MCF 10A (cell line): Measurements from ENCODE around the gene TBC1D2B. TPM values are rescaled to one million over a fixed set of nuclear protein-coding genes. Genes with fewer than 3 reads are reported as not detected.
"Not testable (repeated sequence)": the region's sequence is repeated elsewhere in the genome, so short reads cannot be mapped to it uniquely, and the experiment has no call there.

Experiments
- BruUV-seq: library from RNA; stranded (reverse); fragments of 400-500 nt; replicated peaks from 2 replicates; lab custom pipeline; 2021; lab: Mats Ljungman, UMichigan
- CTCF ChIA-PET: fragments of 300-600 bp; sonication (Branson Sonifier 250); formaldehyde crosslinking; extraction: SDS; loops from one replicate; lab custom pipeline; 2021; ENCODE audit warnings: antibody characterized with exemption, inconsistent platforms; lab: Yijun Ruan, JAX
- POLR2A ChIA-PET: fragments of 300-600, 350-650 bp; sonication (Branson Sonifier 250); formaldehyde crosslinking; extraction: SDS; loops from one replicate; lab custom pipeline; 2020; ENCODE audit warnings: antibody characterized with exemption, inconsistent platforms; lab: Yijun Ruan, JAX
- DNase-seq: peaks from one replicate; pipeline ENCODE4 v3.0.0-alpha.2; 2018; ENCODE audit not compliant: unreplicated experiment
- H3K27ac Mint-ChIP-seq: one replicate; pipeline ENCODE4 v1.8.0; 2022; ENCODE audit warnings: mild to moderate bottlenecking, low read depth, mixed read lengths; ENCODE audit not compliant: unreplicated experiment
- H3K27me3 Mint-ChIP-seq: one replicate; pipeline ENCODE4 v1.8.0; 2022; ENCODE audit warnings: mixed read lengths; ENCODE audit not compliant: insufficient read depth, unreplicated experiment
- H3K36me3 Mint-ChIP-seq: one replicate; pipeline ENCODE4 v1.8.0; 2022; ENCODE audit warnings: mild to moderate bottlenecking, moderate library complexity, mixed read lengths; ENCODE audit not compliant: insufficient read depth, unreplicated experiment
- H3K4me1 Mint-ChIP-seq: one replicate; pipeline ENCODE4 v1.8.0; 2022; ENCODE audit warnings: mixed read lengths; ENCODE audit not compliant: insufficient read depth, unreplicated experiment
- H3K4me3 Mint-ChIP-seq: one replicate; pipeline ENCODE4 v1.8.0; 2022; ENCODE audit warnings: mild to moderate bottlenecking, moderate library complexity, mixed read lengths; ENCODE audit not compliant: unreplicated experiment
- H3K9me3 Mint-ChIP-seq: one replicate; pipeline ENCODE4 v1.8.0; 2022; ENCODE audit warnings: mixed read lengths; ENCODE audit not compliant: unreplicated experiment
- intact Hi-C: fragments of 100-400 bp; cut with micrococcal nuclease; formaldehyde crosslinking; loops from 2 replicates; pipeline ENCODE4 v1.14.1; 2022
- total RNA-seq: library from RNA; stranded (reverse); gene quantifications from 2 replicates; pipeline ENCODE4 v1.2.3, GENCODE V29; 2022
- TF ChIP-seq, protein P1 (sequence below): fragments of 200-600 bp; IDR thresholded peaks from one replicate; pipeline ENCODE4 v1.8.0; 2022; ENCODE audit warnings: antibody characterized with exemption, mild to moderate bottlenecking; ENCODE audit not compliant: unreplicated experiment

The TBC1D2B gene
- total RNA-seq, 1 experiment from 2014 or later, result 21.2 TPM

DNA sequence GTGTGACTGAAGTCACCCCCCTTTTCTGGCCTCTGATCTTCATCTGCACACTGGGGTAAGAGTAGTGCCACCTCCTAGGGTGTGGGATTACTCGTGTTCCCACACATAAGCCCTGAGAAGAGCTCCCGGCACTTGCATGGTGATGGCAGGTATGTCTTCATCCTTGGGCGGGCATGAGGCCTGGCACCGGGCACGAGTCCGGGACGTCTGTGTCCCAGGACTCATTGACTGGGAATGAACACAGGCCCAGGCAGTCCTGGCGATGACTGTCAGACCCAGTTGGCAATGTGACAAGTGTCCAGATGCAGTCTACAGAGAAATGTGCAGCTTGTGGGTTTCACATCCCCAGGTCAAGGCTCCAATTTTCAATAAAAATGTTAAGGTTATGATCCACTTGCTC, 78.9 kb downstream of the TBC1D2B start:
- TF ChIP-seq, protein P1, sequence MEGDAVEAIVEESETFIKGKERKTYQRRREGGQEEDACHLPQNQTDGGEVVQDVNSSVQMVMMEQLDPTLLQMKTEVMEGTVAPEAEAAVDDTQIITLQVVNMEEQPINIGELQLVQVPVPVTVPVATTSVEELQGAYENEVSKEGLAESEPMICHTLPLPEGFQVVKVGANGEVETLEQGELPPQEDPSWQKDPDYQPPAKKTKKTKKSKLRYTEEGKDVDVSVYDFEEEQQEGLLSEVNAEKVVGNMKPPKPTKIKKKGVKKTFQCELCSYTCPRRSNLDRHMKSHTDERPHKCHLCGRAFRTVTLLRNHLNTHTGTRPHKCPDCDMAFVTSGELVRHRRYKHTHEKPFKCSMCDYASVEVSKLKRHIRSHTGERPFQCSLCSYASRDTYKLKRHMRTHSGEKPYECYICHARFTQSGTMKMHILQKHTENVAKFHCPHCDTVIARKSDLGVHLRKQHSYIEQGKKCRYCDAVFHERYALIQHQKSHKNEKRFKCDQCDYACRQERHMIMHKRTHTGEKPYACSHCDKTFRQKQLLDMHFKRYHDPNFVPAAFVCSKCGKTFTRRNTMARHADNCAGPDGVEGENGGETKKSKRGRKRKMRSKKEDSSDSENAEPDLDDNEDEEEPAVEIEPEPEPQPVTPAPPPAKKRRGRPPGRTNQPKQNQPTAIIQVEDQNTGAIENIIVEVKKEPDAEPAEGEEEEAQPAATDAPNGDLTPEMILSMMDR, result no peak
- Mint-ChIP-seq H3K27me3 (no peaks in the 10 kb centered on the region), H3K36me3 (peaks cover 44% of the 10 kb centered on the region), H3K9me3 (no peaks in the 10 kb centered on the region), H3K27ac (no peak overlapping the region), H3K4me3 (no peak overlapping the region), H3K4me1 (peaks cover 2% of the 10 kb centered on the region)
- POLR2A ChIA-PET, result no interaction called here
- CTCF ChIA-PET, result interaction anchor here (1.2 to 1.3 kb wide), 2 partner anchors 110 to 111 kb away, joined by 3 read pairs; no protein-coding TSS in a partner anchor
- intact Hi-C loops, result no loop called here
- DNase-seq, result no peak
- no TSS peak for BruUV-seq

DNA sequence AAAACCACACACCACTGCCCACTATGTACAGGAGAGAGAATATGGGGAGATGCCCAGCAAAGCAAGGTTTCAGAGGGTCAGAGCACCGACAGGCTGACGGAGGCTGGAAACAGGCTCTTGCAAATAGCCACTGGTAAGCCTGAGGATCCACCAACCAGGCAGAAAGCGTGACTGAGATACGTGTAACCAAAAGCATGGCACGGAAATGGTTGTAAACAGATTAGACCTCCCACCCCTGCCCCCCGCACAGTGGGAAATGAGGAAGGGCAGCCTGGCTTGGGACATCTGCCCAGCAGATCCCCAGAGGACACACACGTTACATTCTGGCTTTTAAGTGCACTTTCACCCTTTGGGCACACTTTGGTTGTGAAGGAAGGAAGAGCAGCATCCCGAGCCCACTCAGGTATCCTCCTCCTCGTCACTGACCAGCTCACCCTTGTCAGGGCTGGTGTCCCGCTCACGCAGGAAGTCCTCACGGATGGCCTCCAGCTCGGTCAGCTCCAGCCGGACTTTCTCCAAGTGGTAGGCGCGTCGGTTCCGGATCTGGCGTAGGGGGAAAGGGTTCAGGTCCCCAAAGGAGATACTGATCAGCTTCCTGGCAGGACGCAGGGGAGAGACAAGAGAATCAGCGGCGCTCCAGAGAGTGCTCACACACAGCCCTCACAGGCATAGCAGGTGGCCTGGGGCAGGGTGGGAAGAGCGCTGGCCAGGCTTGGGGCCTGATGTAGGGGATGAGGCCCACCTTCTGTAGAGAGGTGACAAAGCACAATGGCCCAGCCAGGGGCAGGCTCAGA, 79.6 kb downstream of the TBC1D2B start:
- H3K27me3 Mint-ChIP-seq, BruUV-seq, H3K4me3 Mint-ChIP-seq, H3K27ac Mint-ChIP-seq, DNase-seq, H3K4me1 Mint-ChIP-seq, intact Hi-C loops, H3K9me3 Mint-ChIP-seq: not testable (repeated sequence)
- H3K36me3 Mint-ChIP-seq, result peaks cover 50% of the 10 kb centered on the region
- ChIA-PET CTCF (interaction anchor here (0.6 to 2.0 kb wide), 3 partner anchors 31 to 111 kb away, joined by 3 to 9 read pairs (median 3); no protein-coding TSS in a partner anchor), POLR2A (interaction anchor here (4.5 kb wide), 1 partner anchor 10 kb away, joined by 41 read pairs; no protein-coding TSS in a partner anchor)

DNA sequence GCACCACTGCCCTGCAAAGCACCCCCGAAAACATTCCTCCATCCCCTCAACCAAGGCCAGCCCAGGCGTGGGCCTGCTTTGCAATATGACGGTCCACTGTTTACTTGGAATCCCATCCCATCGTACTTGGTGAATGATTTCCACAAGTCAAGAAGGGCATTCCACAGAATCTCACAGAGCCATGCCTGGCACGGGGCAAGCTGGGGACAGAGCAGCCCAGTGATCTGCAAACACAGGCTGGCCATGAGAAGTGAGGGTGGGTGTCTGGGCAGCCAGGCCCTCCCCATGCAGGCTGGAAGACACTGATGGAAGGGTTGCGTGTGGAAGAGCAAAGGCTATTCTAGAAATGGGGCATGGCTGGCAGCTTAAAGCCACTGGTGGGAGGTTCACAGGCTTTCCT, 80.3 kb downstream of the TBC1D2B start:
- H3K27me3 Mint-ChIP-seq, DNase-seq, H3K27ac Mint-ChIP-seq, H3K9me3 Mint-ChIP-seq, BruUV-seq, H3K4me3 Mint-ChIP-seq, intact Hi-C loops: not testable (repeated sequence)
- POLR2A ChIA-PET, result interaction anchor here (4.5 kb wide), 1 partner anchor 11 kb away, joined by 41 read pairs; no protein-coding TSS in a partner anchor
- CTCF ChIA-PET, result interaction anchor here (0.6 to 2.0 kb wide), 2 partner anchors 30 to 111 kb away, joined by 3 to 9 read pairs; no protein-coding TSS in a partner anchor
- peaks cover 11% of the 10 kb centered on the region for H3K4me1 Mint-ChIP-seq
- peaks cover 49% of the 10 kb centered on the region for H3K36me3 Mint-ChIP-seq

DNA sequence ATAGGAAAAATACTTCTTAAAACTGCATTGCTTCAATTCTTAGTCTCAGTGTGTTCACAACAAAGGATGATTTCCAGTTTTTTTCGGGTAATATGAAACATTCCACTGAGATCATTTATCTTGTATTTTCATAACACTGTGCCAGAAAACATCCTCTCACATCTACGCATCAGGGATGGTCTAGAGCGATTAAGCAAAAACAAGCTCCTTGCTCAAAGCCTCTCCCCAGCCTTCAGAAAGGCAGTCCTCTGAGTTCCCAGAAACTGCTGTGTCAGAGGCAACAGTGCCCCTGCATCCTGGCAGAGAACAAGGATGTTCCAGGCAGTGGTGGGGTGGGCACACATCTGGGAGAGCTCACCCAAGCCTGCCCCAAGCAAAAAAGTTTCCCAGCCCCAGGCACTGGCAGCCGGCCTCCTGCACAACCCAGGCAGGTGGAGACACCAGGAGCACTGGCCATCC, 80.8 kb downstream of the TBC1D2B start:
- H3K9me3 Mint-ChIP-seq, H3K4me3 Mint-ChIP-seq, DNase-seq, H3K27ac Mint-ChIP-seq, intact Hi-C loops, H3K27me3 Mint-ChIP-seq: not testable (repeated sequence)
- CTCF ChIA-PET, result interaction anchor here (0.6 to 2.0 kb wide), 3 partner anchors 26 to 112 kb away, joined by 3 to 9 read pairs (median 3); no protein-coding TSS in a partner anchor
- H3K36me3 Mint-ChIP-seq, result peaks cover 44% of the 10 kb centered on the region
- POLR2A ChIA-PET, result interaction anchor here (1.1 to 4.5 kb wide), 2 partner anchors 11 to 71 kb away, joined by 4 to 41 read pairs; no protein-coding TSS in a partner anchor
- H3K4me1 Mint-ChIP-seq, result peaks cover 16% of the 10 kb centered on the region
- TSS peak; percentile 37 for BruUV-seq

DNA sequence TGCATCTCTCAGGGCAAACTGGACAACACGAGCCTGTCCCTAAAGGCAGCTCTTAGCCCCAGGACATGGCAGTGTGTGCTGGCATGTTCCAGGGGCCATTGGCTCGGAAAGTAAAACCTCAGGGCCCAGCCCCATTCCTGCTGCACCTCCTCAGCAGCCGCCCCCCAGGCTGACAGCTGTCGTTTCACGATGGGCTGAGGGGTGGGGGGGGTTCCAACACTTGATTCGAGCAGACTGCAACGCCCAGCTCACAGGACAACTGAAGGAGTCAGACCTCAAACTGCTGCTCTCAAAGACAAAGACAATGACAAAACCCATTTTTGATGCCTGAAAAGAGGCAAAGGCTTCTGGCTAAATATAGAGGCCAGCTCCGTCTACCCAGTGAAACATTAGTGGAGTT, 81.3 kb downstream of the TBC1D2B start:
- H3K36me3 Mint-ChIP-seq, result peaks cover 40% of the 10 kb centered on the region
- H3K27me3 Mint-ChIP-seq, BruUV-seq, intact Hi-C loops, DNase-seq, H3K4me3 Mint-ChIP-seq, H3K27ac Mint-ChIP-seq, H3K9me3 Mint-ChIP-seq: not testable (repeated sequence)
- ChIA-PET CTCF (interaction anchor here (0.6 to 2.0 kb wide), 3 partner anchors 9 to 29 kb away, joined by 3 to 9 read pairs (median 3); no protein-coding TSS in a partner anchor), POLR2A (interaction anchor here (1.1 to 4.5 kb wide), 2 partner anchors 12 to 71 kb away, joined by 4 to 41 read pairs; no protein-coding TSS in a partner anchor)
- peaks cover 20% of the 10 kb centered on the region for H3K4me1 Mint-ChIP-seq

DNA sequence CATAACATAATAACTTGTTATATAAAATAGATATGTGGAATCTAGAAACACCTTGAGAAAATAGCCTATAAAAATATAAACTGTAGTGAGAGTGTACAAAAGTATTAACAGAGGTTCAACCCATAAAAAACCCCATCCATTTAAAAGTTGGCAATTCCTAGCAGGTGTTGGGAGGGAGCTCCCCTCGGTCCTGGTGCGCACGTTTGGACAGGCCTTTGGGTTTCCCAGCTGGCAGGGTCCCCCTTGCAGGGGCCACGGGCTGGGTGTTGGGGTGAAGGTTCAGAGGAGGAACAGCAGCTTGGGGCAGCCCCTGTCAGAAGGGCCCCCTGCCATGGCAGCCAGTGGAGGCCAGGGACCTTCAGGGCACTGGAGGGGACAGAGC, 82.0 kb downstream of the TBC1D2B start:
- H3K27ac Mint-ChIP-seq, H3K27me3 Mint-ChIP-seq, BruUV-seq, H3K9me3 Mint-ChIP-seq, H3K4me3 Mint-ChIP-seq, DNase-seq, intact Hi-C loops: not testable (repeated sequence)
- POLR2A ChIA-PET, result interaction anchor here (0.6 to 4.5 kb wide), 2 partner anchors 12 to 76 kb away, joined by 3 to 41 read pairs; no protein-coding TSS in a partner anchor
- Mint-ChIP-seq H3K36me3 (peaks cover 40% of the 10 kb centered on the region), H3K4me1 (peaks cover 23% of the 10 kb centered on the region)
- CTCF ChIA-PET, result interaction anchor here (1.1 kb wide), 1 partner anchor 10 kb away, joined by 3 read pairs; no protein-coding TSS in a partner anchor

DNA sequence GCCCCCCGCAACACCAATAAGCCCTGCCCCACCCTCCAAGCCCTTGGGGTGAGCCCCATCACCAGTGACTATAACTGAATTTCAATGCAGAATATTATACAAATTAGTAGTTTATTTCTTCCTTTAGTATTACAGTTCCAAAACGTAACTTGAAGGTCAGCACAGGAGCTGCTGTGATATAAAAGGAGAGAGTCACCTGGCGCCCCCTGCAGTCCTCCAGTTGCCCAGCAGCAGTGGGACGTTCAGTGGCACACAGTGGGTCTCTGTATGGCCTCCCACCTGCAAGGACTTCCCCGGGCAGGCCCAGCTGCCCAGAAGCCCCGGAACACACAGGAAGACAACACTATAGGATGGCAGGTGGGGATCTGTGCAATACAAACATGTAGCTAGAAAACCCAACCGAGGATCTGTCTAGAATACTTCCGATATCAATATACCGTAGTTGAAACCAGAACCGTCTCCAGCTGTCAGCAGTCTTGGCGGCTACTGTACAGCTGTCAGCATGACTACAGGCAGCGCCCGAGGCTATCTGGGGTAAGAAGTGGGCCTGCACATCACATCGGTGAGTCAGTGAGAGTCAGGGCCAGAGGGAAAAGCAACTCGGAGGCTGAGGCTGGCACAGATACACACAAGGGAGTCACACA, 82.5 kb downstream of the TBC1D2B start:
- intact Hi-C loops, result loop anchor here (1.0 kb wide), 1 partner anchor 28 kb away; no protein-coding TSS in a partner anchor
- H3K36me3 Mint-ChIP-seq, result peaks cover 43% of the 10 kb centered on the region
- H3K4me3 Mint-ChIP-seq, result peak overlapping the region; percentile 52
- POLR2A ChIA-PET, result interaction anchor here (0.7 to 4.5 kb wide), 12 partner anchors 13 to 161 kb away, joined by 3 to 41 read pairs (median 4); partner anchors contain the start of gene IDH3A
- CTCF ChIA-PET, result interaction anchor here (1.1 kb wide), 1 partner anchor 10 kb away, joined by 3 read pairs; no protein-coding TSS in a partner anchor
- not testable (repeated sequence) for H3K9me3 Mint-ChIP-seq, H3K27me3 Mint-ChIP-seq, BruUV-seq
- peaks cover 26% of the 10 kb centered on the region for H3K4me1 Mint-ChIP-seq
- H3K27ac Mint-ChIP-seq, result peak overlapping the region; percentile 90
- DNase-seq, result peak; percentile 72
